Dermis microvascular lymphatic vessel endothelial cell (primary cell): ENCODE results near the gene MAGI1. TPM values are rescaled to one million over a fixed set of nuclear protein-coding genes. Genes with fewer than 3 reads are reported as not detected.
"Not testable (repeated sequence)": the region's sequence is repeated elsewhere in the genome, so short reads cannot be mapped to it uniquely, and the experiment has no call there.

Source experiments
- DNase-seq, 2 donors: peaks; one replicate each; pipeline versions ENCODE4 v3.0.0 to v3.0.0-alpha.2; 2010; ENCODE audit warnings: low read depth in 2 of 2
- total RNA-seq: library from RNA; depleted of rRNA; stranded (reverse); fragments of >200 nt; gene quantifications from 2 replicates; pipeline ENCODE4 v1.2.1, GENCODE V29; 2014

The MAGI1 gene
- total RNA-seq, 1 donor from 2014 or later = 49.0 TPM

- DNase-seq = no peak
Measured at GRCh38 chr3:65907232-65908130, 131.2 kb downstream of the MAGI1 start.

DNA sequence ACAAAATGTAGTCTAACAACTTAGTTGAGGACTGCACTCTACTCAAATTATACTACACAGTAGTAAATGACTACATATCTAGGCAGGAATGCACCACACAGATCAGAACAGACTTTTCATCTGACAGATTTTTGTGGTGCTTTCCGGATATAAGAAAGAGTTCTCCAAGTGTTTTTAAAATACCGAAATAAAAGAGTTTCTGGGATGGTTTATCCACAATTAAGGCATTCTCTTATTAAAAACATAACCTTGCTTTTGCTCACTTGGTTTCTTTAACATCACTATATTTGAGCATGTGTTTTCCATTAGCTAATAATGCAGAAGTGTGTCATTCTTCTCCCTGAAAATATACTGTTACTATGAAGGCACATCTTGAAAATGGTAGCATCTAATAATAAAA, 132.9 kb downstream of the MAGI1 start:
- no peak for DNase-seq

DNA sequence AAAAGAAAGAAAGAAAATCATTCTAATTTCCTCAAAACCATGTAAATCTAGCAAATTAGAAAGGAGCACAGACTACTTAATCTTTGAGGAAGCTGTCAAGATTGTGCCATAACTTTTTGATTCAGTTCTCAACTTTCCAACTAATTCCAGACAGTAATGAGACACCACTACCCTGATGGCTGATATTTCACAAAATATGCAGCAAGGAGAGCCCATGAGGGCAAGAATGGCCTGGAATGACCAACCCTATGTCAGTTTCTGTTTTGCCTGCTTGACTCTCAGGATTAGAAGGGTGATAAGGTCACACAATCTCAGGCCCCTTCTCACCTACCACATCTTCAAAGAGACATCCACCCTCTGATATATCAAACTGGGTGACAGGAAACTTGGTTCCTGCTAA, 134.7 kb downstream of the MAGI1 start:
- no peak for DNase-seq

GRCh38 chr3:65902304-65902793, 136.4 kb downstream of the MAGI1 start:
- DNase-seq = no peak

- DNase-seq = peak; percentile 23 to 24
Measured at GRCh38 chr3:65901226-65901625, 137.5 kb downstream of the MAGI1 start.

DNA sequence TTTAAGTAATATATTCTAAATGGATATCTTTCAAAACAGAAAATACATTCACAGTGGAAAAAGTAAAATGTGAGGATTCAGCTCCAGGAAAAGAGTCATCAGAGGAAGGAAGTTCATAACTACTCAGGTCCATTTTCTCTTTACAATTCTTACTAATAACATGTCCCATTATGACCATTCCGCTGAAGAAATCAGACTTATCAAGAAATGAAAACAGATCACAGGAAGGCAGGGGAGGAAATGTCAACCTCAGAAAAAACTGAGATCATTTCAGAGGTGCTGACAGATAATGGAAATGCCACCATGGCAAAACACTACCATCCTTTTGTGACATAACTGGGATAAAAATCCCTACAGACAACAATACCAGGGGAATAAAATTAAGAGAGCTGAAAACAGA, 139.5 kb downstream of the MAGI1 start:
- peak; percentile 86 to 95 for DNase-seq

GRCh38 chr3:65897766-65898165, 141.0 kb downstream of the MAGI1 start:
- no peak for DNase-seq

DNA sequence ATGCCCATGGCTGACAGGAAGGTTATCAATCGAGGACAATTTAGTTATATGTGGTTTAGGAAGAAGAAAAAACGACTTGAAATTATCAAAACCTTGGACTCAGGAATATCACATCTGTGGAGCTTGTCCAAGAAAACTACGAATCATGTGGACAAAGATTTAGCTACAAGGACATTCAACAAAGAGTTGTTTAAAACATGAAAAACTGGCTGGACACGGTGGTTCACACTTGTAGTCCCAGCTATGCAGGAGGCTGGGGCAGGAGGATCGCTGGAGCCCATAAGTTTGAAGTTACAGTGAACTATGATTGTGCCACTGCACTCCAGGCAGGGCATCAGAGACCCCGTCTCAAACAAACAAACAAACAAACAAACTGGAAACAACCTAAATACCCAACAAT, 142.4 kb downstream of the MAGI1 start:
- no peak for DNase-seq

DNA sequence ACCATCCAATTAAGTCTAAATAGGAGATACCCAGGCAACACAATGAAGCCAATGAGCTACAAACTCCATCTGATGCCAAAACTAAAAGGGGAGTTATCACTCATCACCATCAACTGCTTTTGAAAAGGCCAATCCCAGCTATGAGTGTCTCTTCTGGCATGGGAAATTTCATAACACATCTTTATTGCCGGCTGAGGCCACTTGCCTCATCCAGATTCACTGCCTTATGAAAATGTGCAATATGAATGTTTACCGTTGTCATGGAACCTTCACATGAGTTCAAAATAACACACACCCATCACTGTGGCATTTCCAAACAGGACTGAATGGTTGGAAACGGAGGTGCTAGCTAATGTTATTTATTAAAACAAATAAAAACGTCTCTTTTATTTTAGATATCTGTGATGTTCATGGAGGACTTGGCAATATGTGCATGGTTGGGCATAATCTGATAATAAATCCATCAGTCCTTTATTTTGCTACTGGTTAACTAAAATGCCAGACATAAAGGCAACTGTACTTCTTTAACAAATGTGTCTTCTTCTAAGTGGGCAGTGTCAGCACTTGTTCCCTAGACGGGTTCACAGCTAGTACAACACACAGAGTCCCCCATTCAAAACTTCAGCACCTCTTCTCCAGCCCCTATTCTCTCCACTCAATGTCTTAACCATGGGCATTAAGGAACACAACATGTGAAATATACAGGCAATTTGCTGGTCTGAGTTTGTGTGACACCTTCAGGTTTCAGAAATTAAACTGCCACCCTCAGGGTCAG, 143.9 kb downstream of the MAGI1 start:
- DNase-seq = peak; percentile 15 to 68

- DNase-seq = no peak
Measured at GRCh38 chr3:65894126-65894525, 144.6 kb downstream of the MAGI1 start.

DNA sequence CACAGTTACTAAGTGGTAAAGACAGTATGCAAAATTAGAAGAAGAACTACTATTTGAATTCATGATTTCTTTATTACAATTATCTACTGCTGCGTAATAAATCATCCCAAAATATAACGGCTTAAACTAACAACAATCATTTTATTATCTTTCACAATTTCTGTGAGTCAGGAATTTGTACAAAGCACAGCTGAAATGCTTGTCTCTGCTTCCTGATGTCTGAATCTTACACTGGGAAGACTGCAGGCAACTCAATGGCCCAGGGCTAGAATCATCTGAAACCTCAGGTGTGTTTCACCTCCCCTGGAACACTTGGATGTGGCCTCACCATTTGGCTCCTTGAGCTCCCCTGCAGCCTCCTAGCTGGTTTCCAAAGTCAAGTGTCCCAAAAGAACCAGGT, 145.1 kb downstream of the MAGI1 start:
- DNase-seq = no peak

DNA sequence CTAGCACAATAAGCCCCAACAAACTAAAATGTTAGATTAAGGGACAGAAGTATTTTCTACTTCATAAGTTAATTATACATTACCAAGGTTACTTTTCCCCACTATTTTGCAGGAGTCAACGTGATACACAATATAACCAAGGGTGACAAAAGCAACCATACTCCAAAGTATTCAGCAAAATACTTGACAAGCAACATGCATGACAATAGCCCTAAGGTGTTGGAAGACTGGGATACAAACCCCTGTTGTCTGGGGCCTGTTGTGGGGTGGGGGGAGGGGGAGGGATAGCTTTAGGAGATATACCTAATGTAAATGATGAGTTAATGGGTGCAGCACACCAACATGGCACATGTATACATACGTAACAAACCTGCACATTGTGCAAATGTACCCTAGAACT, 147.2 kb downstream of the MAGI1 start:
- DNase-seq = not testable (repeated sequence)

DNA sequence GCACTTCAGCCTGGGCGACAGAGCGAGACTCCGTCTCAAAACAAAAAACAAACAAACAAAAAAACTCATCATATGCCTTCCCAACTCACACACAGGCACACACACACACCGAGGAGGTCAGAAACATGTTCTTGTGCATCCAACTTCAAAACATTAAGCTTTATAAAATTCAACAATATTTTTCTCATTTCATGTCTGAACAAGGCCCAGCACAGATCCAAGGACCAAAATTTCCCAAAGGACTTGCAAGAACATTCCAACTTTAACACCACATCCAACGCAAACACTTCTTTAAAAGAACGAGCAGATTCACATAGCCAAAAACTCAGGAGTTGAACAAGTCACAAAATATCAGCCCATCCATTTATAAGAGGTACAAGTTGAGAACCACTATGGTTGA, 148.4 kb downstream of the MAGI1 start:
- no peak for DNase-seq

DNA sequence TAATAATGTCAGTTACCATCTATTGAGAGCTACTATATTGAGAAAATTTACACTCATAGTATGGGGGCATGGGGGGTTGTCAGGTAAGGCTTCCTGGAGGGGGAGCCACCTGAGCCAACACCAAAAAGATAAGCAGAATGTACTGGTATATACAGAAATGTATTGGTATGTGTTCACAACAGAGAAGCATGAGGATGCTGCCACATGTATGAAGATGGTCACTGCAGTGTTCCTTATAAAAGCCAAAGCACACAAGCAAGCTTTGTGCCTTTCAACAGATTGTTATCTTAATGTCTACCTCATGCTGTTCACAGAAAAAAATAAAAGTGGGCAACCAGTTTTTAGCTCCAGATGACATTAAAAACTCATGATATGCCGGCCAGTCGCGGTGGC, 149.0 kb downstream of the MAGI1 start:
- DNase-seq = no peak

DNA sequence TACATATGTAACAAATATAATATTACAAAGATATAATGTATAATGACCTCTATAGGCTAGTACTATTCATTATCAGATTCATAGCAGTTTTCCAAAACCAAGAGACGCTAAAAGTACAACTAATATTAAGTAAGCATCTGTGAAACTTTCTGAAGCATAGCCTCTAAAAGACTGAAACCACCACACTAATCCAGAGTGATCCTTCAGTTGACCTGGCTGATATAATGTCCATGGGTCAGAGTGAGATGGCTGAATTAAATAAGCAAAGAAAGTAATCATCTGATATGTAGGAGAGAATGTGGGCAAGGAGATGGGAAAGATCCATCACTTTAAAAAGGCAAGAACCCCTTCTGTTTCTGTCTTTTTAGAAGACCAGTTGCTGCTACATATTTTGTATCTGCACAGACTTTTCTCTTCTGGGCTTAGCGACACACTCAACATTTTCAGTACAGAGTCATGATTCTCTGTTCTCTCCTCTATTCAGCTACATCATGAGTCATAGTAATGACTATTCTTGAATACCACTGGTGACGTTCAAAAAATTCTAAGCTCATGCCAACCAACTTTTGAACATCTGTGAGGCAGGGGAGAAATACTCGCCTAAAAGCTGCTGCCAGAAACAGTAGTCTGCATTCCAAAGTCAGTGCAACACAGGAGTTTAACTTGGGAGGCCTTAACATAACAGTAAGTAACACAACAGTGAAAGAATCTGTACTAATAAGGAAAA, 149.6 kb downstream of the MAGI1 start:
- peak; percentile 45 to 58 for DNase-seq

- no peak for DNase-seq
Measured at GRCh38 chr3:65888196-65888595, 150.5 kb downstream of the MAGI1 start.

DNA sequence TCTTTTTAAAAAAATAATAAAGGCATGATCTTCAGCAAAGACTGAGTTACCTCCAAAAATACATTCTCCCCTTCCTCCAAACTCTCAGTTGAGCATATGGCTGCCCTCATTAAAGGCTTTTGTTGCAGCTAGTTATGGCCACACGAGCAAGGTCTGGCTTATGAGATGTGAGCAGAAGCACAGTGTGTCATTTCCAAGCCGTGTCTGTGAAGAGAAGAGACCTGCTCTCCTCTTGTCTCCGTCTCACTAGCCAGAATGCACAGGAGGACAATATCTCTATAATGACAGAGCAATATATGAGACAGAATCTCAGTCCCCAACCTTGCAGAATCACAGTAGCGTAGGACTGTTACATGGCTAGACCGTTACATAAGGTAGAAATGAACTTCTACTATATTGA, 152.3 kb downstream of the MAGI1 start:
- DNase-seq = no peak

DNA sequence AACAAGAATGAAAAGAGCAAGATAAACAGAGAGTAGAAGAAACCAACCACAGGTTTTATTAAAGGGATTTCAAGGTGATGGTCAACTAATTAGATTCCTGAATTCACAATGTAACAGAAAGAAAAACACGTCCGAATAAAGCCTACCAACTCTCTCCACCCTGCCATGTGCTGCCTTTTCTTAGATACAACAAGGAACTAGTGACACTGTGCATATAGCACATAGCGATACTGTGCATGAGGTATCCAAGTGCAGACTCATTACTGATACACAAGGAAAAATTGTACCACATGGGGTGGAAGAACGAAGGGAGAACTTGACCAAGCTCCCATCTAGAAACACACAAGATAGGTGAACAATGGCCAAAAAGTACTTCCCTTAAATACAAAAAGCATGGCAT, 154.6 kb downstream of the MAGI1 start:
- DNase-seq = no peak

- DNase-seq = peak in 1 of 2 donors; percentile 34
Measured at GRCh38 chr3:65883613-65884012, 155.1 kb downstream of the MAGI1 start.

- no peak for DNase-seq
Measured at GRCh38 chr3:65880350-65880749, 158.4 kb downstream of the MAGI1 start.

- no peak for DNase-seq
Measured at GRCh38 chr3:65879372-65879771, 159.3 kb downstream of the MAGI1 start.

- no peak for DNase-seq
Measured at GRCh38 chr3:65878831-65879230, 159.9 kb downstream of the MAGI1 start.
